Measurements from ENCODE around the gene GON4L. TPM values are rescaled to one million over a fixed set of nuclear protein-coding genes. Genes with fewer than 3 reads are reported as not detected.

GON4L gene, protein sequence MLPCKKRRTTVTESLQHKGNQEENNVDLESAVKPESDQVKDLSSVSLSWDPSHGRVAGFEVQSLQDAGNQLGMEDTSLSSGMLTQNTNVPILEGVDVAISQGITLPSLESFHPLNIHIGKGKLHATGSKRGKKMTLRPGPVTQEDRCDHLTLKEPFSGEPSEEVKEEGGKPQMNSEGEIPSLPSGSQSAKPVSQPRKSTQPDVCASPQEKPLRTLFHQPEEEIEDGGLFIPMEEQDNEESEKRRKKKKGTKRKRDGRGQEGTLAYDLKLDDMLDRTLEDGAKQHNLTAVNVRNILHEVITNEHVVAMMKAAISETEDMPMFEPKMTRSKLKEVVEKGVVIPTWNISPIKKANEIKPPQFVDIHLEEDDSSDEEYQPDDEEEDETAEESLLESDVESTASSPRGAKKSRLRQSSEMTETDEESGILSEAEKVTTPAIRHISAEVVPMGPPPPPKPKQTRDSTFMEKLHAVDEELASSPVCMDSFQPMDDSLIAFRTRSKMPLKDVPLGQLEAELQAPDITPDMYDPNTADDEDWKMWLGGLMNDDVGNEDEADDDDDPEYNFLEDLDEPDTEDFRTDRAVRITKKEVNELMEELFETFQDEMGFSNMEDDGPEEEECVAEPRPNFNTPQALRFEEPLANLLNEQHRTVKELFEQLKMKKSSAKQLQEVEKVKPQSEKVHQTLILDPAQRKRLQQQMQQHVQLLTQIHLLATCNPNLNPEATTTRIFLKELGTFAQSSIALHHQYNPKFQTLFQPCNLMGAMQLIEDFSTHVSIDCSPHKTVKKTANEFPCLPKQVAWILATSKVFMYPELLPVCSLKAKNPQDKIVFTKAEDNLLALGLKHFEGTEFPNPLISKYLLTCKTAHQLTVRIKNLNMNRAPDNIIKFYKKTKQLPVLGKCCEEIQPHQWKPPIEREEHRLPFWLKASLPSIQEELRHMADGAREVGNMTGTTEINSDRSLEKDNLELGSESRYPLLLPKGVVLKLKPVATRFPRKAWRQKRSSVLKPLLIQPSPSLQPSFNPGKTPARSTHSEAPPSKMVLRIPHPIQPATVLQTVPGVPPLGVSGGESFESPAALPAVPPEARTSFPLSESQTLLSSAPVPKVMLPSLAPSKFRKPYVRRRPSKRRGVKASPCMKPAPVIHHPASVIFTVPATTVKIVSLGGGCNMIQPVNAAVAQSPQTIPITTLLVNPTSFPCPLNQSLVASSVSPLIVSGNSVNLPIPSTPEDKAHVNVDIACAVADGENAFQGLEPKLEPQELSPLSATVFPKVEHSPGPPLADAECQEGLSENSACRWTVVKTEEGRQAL (N-terminal part only)
- 11.9 to 15.3 TPM (median 13.5 TPM) in 5 replicates for total RNA-seq (2022; extraction: Qiagen RNA extraction)

DNA sequence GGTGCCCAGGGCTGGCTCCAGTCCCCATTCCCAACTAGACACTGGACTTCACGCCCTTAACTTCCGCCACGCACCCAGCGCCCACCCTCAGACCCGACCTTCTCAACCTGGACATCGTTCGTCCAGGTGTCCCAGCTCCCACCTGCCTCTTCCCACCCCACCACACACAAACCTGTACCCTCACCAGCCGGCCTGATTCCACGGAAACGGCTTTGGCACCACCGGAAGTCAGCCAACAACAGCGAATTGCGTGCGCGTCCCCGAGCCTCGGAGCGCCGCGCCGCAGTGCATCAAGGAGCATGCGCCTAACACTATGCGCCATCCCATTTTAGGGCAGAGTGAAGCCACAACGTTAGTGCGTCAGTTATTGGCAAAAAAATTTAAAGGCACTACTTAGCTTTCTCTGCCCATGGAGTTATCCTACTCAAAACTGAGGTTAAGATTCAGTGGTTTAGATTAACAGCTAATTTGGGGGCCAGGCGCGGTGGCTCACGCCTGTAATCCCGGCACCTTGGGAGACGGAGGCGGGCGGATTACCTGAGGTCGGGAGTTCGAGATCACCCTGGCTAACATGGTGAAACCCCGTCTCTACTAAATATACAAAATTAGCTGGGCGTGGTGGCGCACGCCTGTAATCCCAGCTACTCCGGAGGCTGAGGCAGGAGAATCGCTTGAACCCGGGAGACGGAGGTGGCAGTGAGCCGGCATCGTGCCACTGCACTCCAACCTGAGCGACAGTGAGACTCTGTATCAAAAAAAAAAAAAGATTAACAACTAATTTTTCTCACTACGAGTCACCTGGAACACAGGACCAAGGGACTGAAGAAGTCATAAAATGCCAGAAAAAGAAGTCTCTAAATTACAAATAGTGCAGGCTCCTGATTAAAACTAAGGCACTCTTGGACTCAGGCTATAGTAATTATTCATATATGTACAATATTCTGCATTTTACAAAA, at the start of gene GON4L:
Gene GON4L (minus strand): TSS at position 240 of the 956 bp plus-strand sequence. CDS start 3,434 bp downstream, outside the sequence.

DNA sequence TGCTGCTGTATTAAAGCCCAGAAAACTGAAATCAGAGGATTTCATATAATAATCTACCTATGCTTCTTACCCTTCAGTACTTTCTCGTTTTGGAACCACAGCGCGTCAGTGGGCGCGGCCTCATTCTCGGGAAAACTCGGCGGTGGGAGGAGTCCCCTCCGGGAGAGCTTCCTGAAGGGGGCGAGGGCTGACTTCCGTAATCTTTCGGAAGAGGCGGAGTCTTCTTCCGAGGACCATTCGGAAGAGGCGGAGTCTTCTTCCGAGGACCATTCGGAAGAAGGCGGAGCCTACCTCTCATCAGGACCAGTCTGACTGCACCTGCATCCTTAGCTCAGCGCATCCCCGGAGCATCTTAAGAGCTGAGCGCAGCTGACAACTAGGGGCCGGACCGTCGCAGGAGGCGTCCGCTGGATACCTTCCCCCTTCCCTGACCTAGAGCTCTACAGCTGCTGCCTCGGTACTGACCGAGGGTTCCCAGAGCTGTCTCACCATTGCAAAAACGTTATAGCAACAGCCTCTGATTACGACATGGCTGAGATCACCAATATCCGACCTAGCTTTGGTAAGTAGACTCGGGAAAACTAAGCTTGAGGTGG, 2.3 kb upstream of the GON4L start, which contains the start of gene SYT11:
Gene SYT11 (plus strand): TSS at position 334 of the 596 bp plus-strand sequence. CDS start 195 bp downstream, at position 529.

Other genes starting within 250 kb of the GON4L start
- 37.8 to 43.1 TPM (median 40.4 TPM) in 5 replicates for gene MSTO1, start 247.0 kb downstream of the GON4L start, total RNA-seq (2022; extraction: Qiagen RNA extraction)
- gene YY1AP1, start 168.4 kb downstream of the GON4L start, total RNA-seq (2022; extraction: Qiagen RNA extraction), result 42.5 to 48.4 TPM (median 45.0 TPM) in 5 replicates
- 112 to 137 TPM (median 120 TPM) in 5 replicates for gene DAP3, start 168.1 kb downstream of the GON4L start, total RNA-seq (2022; extraction: Qiagen RNA extraction)
- gene SYT11, start 2.4 kb upstream of the GON4L start, total RNA-seq (2022; extraction: Qiagen RNA extraction), result 0.92 to 1.5 TPM (median 1.3 TPM) in 5 replicates
- gene RIT1, start 54.1 kb upstream of the GON4L start, total RNA-seq (2022; extraction: Qiagen RNA extraction), result 18.7 to 22.1 TPM (median 21.6 TPM) in 5 replicates
- gene KHDC4, start 77.2 kb upstream of the GON4L start, total RNA-seq (2022; extraction: Qiagen RNA extraction), result 20.0 to 23.2 TPM (median 22.2 TPM) in 5 replicates
- not detected in 5 replicates for gene RXFP4, start 84.4 kb upstream of the GON4L start, total RNA-seq (2022; extraction: Qiagen RNA extraction)
- gene ARHGEF2, start 121.3 kb upstream of the GON4L start, total RNA-seq (2022; extraction: Qiagen RNA extraction), result 27.6 to 42.5 TPM (median 34.0 TPM) in 5 replicates
- gene SSR2, start 163.7 kb upstream of the GON4L start, total RNA-seq (2022; extraction: Qiagen RNA extraction), result 254 to 271 TPM (median 259 TPM) in 5 replicates
- gene UBQLN4, start 196.6 kb upstream of the GON4L start, total RNA-seq (2022; extraction: Qiagen RNA extraction), result 34.3 to 41.2 TPM (median 40.5 TPM) in 5 replicates
- 140 to 156 TPM (median 148 TPM) in 5 replicates for gene LAMTOR2, start 197.6 kb upstream of the GON4L start, total RNA-seq (2022; extraction: Qiagen RNA extraction)
- 0.17 to 0.28 TPM in 2 of 5 replicates, not detected in the others for gene RAB25, start 203.9 kb upstream of the GON4L start, total RNA-seq (2022; extraction: Qiagen RNA extraction)
- 1.2 to 2.4 TPM (median 2.2 TPM) in 5 replicates for gene MEX3A, start 225.3 kb upstream of the GON4L start, total RNA-seq (2022; extraction: Qiagen RNA extraction)

All from A549 treated with Hydrocortisone at 1 μM for 4 hours (cell line).